SK-N-MC (cell line): ENCODE measurements around the gene SCGB1C2.
"Not testable (repeated sequence)": the region's sequence is repeated elsewhere in the genome, so short reads cannot be mapped to it uniquely, and the experiment has no call there.

Experiments used
- EZH2 ChIP-seq: fragments of 200-600 bp; sonication (generic); IDR thresholded peaks from one replicate; pipeline ENCODE4 v1.6.1; 2017; ENCODE audit warnings: antibody characterized with exemption
- FOXP2 ChIP-seq: optimal IDR thresholded peaks from 2 replicates; pipeline ENCODE3; 2011; ENCODE audit warnings: mild to moderate bottlenecking, moderate library complexity; ENCODE audit not compliant: insufficient read depth; ENCODE audit errors: extremely low read length, control extremely low read depth
- POLR2AphosphoS5 ChIP-seq: IDR thresholded peaks from 2 replicates; pipeline ENCODE4 v1.6.1; 2012; ENCODE audit warnings: mild to moderate bottlenecking, low read depth, low read length, borderline replicate concordance

DNA sequence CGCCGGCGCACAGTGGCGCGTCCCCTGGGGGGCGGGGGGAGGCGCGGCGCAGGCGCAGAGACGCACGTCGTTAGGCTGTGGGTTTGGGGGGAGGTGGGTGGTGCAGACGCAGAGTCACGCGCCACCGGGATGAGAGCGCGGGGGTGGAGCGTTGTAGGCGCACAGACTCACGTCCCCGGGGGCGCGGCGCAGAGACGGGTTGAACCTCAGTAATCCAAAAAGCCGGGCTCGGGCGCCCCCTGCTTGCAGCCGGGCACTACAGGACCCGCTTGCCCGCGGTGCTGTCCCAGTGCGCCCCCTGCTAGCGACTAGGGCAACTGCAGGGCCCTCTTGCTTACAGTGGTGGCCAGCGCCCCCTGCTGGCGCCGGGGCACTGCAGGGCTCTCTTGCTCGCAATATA lies 3.4 kb upstream of the SCGB1C2 start:
- TF ChIP-seq EZH2, POLR2AphosphoS5, FOXP2: not testable (repeated sequence)
